ENCODE data around the gene CDS2. TPM values are rescaled to one million over a fixed set of nuclear protein-coding genes. Genes with fewer than 3 reads are reported as not detected.
A peak's percentile ranks its signal among the peaks of the same experiment; 100 is the strongest.

The CDS2 gene
- total RNA-seq, 2 donors from 2014 or later, result 53.8 to 70.5 TPM

- Mint-ChIP-seq H3K4me3 (peak overlapping the region; percentile 46), H3K36me3 (ENCODE audit: low read depth) (peaks cover 67% of the 10 kb centered on the region), H3K27me3 (no peaks in the 10 kb centered on the region), H3K27ac (peak overlapping the region; percentile 28), H3K4me1 (peaks cover 18% of the 10 kb centered on the region), H3K9me3 (no peaks in the 10 kb centered on the region)
- ATAC-seq (replicated peaks), result peak; percentile 65
Measured at GRCh38 chr20:5191829-5192569, 65.2 kb downstream of the CDS2 start.

DNA sequence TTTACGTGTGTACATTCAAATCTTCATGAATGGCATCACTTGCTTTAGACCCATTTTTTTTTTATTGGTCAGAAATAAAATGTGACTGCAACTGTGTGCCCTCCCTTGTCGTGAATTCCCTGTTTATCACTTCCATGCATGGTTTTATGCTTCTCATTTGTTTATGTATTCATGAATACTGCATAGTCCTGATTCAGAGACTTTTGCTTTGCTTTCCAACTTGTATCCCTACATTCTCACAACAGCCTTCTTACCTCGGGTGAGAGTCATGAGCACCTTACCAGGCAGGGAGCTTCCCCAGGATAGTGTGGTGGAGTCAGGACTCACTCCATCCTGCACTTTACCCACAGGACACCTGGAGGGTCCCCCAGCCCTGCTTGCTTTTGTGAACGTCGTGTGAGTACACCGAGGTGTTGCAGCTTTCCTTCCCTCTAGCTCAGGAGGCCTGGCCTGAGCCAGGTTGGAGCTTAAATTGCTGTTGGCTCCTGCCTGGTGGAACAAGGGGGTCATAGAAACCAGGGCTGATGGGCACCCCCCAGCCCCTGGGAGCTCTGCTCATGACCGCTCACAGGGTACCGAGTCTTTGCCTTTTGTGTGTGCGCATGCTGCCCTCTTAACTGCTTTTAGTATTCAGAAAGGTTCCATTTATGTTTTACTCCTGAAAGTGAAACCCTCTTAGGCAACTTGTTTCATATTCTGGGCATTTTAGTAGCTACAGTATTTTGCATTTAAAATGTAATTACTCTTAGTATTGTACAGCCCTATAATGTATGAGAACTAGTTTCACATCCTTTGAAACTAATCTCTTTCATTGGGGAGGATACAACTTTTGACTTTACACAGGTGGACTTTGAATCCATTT, 66.0 kb downstream of the CDS2 start:
- H3K36me3 Mint-ChIP-seq (ENCODE audit: low read depth), result peaks cover 65% of the 10 kb centered on the region
- H3K27ac Mint-ChIP-seq, result peak overlapping the region; percentile 28
- no peak for ATAC-seq (replicated peaks)
- H3K9me3 Mint-ChIP-seq, result no peaks in the 10 kb centered on the region
- H3K4me3 Mint-ChIP-seq, result peak overlapping the region; percentile 46
- H3K4me1 Mint-ChIP-seq, result peaks cover 18% of the 10 kb centered on the region
- H3K27me3 Mint-ChIP-seq, result no peaks in the 10 kb centered on the region

DNA sequence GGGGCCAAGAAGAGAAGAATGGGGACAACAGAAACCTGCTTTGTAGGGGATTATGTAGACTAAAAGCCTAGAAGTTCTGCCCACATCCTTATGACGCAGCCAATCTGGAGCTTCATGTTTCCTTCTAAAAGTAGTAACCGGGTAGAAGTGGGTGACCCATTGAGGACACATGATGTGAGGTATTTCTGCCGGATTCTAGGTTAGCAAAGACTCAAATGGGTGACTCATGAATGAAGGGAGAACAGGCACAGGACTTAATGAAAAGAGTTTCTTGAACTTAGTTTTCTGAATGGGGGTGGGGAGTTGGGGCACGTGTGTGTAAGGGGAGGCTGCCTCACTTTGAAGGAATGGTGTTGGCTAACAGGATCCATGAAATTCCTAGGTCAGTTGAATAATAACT, 68.8 kb downstream of the CDS2 start:
- Mint-ChIP-seq H3K9me3 (no peaks in the 10 kb centered on the region), H3K36me3 (ENCODE audit: low read depth) (peaks cover 56% of the 10 kb centered on the region), H3K27me3 (no peaks in the 10 kb centered on the region), H3K4me1 (peaks cover 18% of the 10 kb centered on the region), H3K4me3 (no peak overlapping the region), H3K27ac (peak overlapping the region; percentile 56)
- ATAC-seq (replicated peaks), result no peak

- Mint-ChIP-seq H3K4me3 (no peak overlapping the region), H3K36me3 (ENCODE audit: low read depth) (peaks cover 51% of the 10 kb centered on the region), H3K9me3 (no peaks in the 10 kb centered on the region), H3K4me1 (peaks cover 16% of the 10 kb centered on the region), H3K27ac (peak overlapping the region; percentile 56), H3K27me3 (no peaks in the 10 kb centered on the region)
- no peak for ATAC-seq (replicated peaks)
Measured at GRCh38 chr20:5196149-5196548, 69.3 kb downstream of the CDS2 start.

- peaks cover 7% of the 10 kb centered on the region for H3K4me1 Mint-ChIP-seq
- H3K9me3 Mint-ChIP-seq, result no peaks in the 10 kb centered on the region
- no peak overlapping the region for H3K4me3 Mint-ChIP-seq
Measured at GRCh38 chr20:5197270-5197827, 70.5 kb downstream of the CDS2 start.

GRCh38 chr20:5197847-5198650, 71.2 kb downstream of the CDS2 start:
- Mint-ChIP-seq H3K4me1 (no peaks in the 10 kb centered on the region), H3K4me3 (no peak overlapping the region), H3K9me3 (no peaks in the 10 kb centered on the region), H3K27me3 (no peaks in the 10 kb centered on the region), H3K36me3 (ENCODE audit: low read depth) (peaks cover 38% of the 10 kb centered on the region), H3K27ac (peak overlapping the region; percentile 18)
- ATAC-seq (replicated peaks), result no peak

More at GRCh38 chr20:5197270-5197827, 70.5 kb downstream of the CDS2 start:
- H3K27ac Mint-ChIP-seq, result no peak overlapping the region
- no peaks in the 10 kb centered on the region for H3K27me3 Mint-ChIP-seq
- no peak for ATAC-seq (replicated peaks)
- peaks cover 42% of the 10 kb centered on the region for H3K36me3 Mint-ChIP-seq (ENCODE audit: low read depth)

DNA sequence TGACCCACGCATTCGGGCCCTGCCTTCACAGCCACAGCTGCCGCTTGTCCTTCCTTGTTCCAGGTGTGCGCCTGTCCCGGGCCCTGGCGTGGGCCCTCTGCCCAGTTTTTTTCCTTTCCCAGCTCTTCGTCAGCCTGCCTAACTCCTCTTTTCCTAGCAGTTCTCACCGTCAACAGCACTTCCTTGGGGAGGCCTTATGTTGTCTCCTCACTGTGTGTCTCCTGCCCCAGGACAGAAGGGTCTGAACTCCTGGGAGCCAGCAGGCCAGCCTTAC, 71.8 kb downstream of the CDS2 start:
- no peak overlapping the region for H3K4me3 Mint-ChIP-seq
- H3K9me3 Mint-ChIP-seq, result no peaks in the 10 kb centered on the region
- no peak for ATAC-seq (replicated peaks)
- H3K27ac Mint-ChIP-seq, result peak overlapping the region; percentile 18
- no peaks in the 10 kb centered on the region for H3K4me1 Mint-ChIP-seq
- H3K36me3 Mint-ChIP-seq (ENCODE audit: low read depth), result peaks cover 38% of the 10 kb centered on the region
- no peaks in the 10 kb centered on the region for H3K27me3 Mint-ChIP-seq

- H3K4me1 Mint-ChIP-seq, result no peaks in the 10 kb centered on the region
- H3K27me3 Mint-ChIP-seq, result no peaks in the 10 kb centered on the region
- H3K27ac Mint-ChIP-seq, result no peak overlapping the region
- no peak overlapping the region for H3K4me3 Mint-ChIP-seq
- no peak for ATAC-seq (replicated peaks)
- H3K9me3 Mint-ChIP-seq, result no peaks in the 10 kb centered on the region
- peaks cover 14% of the 10 kb centered on the region for H3K36me3 Mint-ChIP-seq (ENCODE audit: low read depth)
Measured at GRCh38 chr20:5203380-5203779, 76.6 kb downstream of the CDS2 start.

- peak; percentile 95 for ATAC-seq (replicated peaks)
- no peak overlapping the region for H3K27ac Mint-ChIP-seq
- peaks cover 4% of the 10 kb centered on the region for H3K36me3 Mint-ChIP-seq (ENCODE audit: low read depth)
- H3K4me3 Mint-ChIP-seq, result no peak overlapping the region
- H3K9me3 Mint-ChIP-seq, result no peaks in the 10 kb centered on the region
- no peaks in the 10 kb centered on the region for H3K27me3 Mint-ChIP-seq
- no peaks in the 10 kb centered on the region for H3K4me1 Mint-ChIP-seq
Measured at GRCh38 chr20:5205348-5206210, 78.8 kb downstream of the CDS2 start.

GRCh38 chr20:5207138-5207537, 80.3 kb downstream of the CDS2 start:
- H3K4me1 Mint-ChIP-seq, result no peaks in the 10 kb centered on the region

DNA sequence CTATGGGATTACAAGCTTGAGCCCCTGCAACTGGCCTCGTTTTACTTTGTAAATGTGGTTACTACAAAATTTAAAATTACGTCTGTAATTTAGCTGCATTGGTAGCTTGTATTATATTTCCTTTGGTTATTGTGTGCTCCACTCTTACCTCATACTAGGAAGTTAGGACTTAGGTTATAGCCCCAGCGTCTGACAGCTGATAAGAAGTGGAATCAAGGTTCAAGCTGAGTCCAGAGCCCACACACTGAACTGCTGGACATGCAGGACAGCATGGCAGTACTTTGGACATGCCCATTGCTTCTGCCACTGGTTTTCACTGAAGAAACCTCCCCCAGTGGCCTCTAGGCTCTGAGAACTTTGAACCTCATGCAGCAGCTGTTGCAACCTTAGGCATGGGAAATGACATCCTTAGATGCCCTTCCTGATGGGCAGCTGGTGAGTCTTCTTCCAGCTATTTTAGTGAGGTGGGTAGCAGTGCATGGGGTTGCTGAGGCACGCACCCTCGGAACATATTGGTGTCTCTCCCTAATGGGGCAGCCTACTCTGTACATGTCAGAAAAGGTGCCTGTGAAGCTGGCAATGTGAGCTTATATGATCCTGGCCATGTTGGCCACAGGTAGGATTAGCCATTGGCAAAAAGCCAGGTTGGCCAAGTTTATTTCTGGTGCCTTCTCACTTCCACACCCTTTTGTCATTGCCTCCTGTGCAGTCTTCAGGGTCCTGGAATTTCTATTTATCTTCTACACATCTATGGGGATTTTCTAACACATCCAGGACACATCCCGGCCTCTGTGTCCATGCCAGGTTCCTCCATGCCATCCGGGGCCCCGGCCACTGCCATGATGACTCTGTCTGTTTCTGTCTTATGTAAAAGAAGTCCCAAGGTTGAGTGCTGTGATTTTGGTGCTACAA, 85.3 kb downstream of the CDS2 start:
- Mint-ChIP-seq H3K36me3 (ENCODE audit: low read depth) (peaks cover 4% of the 10 kb centered on the region), H3K4me1 (no peaks in the 10 kb centered on the region), H3K27ac (no peak overlapping the region), H3K9me3 (no peaks in the 10 kb centered on the region), H3K27me3 (no peaks in the 10 kb centered on the region), H3K4me3 (no peak overlapping the region)
- no peak for ATAC-seq (replicated peaks)

More at GRCh38 chr20:5207138-5207537, 80.3 kb downstream of the CDS2 start:
- peaks cover 4% of the 10 kb centered on the region for H3K36me3 Mint-ChIP-seq (ENCODE audit: low read depth)
- no peak for ATAC-seq (replicated peaks)
- no peaks in the 10 kb centered on the region for H3K9me3 Mint-ChIP-seq
- no peak overlapping the region for H3K4me3 Mint-ChIP-seq
- H3K27ac Mint-ChIP-seq, result no peak overlapping the region
- H3K27me3 Mint-ChIP-seq, result no peaks in the 10 kb centered on the region

DNA sequence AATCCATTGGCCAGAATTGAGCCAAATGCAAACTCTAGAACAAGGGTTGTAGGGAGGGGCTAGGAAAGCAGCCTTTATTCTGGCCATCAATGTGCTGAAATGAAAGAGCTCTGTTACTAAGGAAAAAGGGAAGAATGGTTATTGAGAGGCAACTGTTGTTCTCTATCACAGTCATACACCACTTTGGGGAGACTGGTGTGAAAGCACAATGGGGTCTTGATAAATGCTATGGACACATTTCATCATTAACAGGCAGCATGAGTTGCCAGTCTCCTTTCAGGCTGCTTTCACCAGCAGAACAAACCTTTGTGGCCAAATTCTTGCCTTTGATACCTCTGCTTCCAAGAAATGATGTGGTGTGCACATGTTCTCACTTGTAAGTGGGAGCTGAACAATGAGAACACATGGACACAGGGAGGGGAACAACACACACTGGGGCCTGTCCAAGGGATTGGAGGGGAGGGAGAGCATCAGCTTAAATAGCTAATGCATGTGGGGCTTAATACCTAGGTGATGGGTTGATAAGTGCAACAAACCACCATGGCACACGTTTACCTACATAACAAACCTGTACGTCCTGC, 86.2 kb downstream of the CDS2 start:
- Mint-ChIP-seq H3K4me1 (no peaks in the 10 kb centered on the region), H3K4me3 (no peak overlapping the region), H3K27ac (no peak overlapping the region), H3K36me3 (ENCODE audit: low read depth) (peaks cover 4% of the 10 kb centered on the region), H3K27me3 (no peaks in the 10 kb centered on the region), H3K9me3 (no peaks in the 10 kb centered on the region)
- ATAC-seq (replicated peaks), result no peak

Data from activated T-helper 17 cell treated with anti-CD3 and anti-CD28 coated beads, Interleukin-2, amount 50 U/mL, for 72 hours (primary cell).